Right lung (tissue), 5 donors: Measurements from ENCODE around the gene PODXL2. TPM values are rescaled to one million over a fixed set of nuclear protein-coding genes. Genes with fewer than 3 reads are reported as not detected.
"Not testable (repeated sequence)": the region's sequence is repeated elsewhere in the genome, so short reads cannot be mapped to it uniquely, and the experiment has no call there.

Experiments used
- DNase-seq, 2 donors: peaks; one replicate each; pipeline ENCODE4 v3.0.0-alpha.2; 2013
- polyA plus RNA-seq, 5 donors: library from polyadenylated mRNA; unstranded; fragments of 120-200 nt; gene quantifications; one replicate each; pipeline versions ENCODE4 v1.2.1 to v1.2.3, GENCODE V29; 2013; ENCODE audit warnings: inconsistent platforms in 1 of 5, low replicate concordance in 1 of 5; ENCODE audit not compliant: insufficient read length in 5 of 5, insufficient read depth in 1 of 5

The PODXL2 gene
- polyA plus RNA-seq, 5 donors = 11.6 to 21.1 (median 14.1) TPM

DNA sequence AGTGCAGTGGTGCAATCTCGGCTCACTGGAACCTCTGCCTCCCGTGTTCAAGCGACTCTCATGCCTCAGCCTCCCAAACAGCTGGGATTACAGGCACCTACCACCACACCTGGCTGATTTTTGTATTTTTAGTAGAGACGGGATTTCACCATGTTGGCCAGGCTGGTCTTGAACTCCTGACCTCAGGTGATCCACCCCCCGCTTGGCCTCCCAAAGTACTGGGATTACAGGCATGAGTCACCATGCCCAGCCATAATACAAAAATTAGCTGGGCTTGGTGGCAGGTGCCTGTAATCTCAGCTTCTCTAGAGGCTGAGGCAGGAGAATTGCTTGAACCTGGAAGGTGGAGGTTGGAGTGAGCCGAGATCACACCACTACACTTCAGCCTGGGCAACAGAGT is 26.0 kb downstream of the PODXL2 start:
- DNase-seq = not testable (repeated sequence)

DNA sequence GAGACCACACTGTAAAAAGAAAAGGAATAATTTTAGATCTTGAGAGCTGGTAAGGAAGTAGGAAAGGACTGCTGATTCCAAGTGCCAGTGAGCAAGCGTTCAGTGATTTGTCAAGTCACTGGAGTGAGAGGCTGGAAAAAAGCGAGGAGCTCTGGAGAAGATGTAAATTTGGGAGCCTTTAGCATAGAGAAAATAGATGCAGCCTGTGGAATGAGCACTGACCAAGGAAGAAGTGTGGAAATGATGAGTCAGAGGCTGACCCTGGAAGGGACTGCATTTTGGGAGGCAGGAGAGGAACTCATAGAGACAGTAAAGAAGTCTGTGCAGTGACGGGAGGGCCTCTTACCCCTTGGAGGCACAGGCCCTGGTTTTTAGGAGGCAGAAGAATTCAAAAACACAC is 26.7 kb downstream of the PODXL2 start:
- no peak for DNase-seq

DNA sequence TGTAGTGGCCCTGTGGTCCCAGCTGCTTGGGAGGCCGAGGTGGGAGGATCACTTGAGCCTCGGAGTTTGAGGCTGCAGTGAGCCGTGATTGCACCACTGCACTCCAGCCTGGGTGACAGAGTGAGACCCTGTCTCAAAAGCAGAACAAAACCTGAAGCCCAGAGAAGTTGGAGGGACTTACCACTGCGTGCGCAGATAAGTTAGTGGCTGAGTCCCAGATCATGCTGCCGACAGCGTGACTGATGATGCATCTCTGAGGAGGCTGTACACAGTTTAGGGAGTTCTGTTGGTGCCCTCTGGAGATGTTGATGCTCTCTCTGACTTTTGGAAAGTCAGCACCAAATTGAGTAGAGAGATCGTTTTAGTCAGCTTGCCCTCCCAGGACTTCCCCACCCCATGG is 27.9 kb downstream of the PODXL2 start:
- DNase-seq = no peak

DNA sequence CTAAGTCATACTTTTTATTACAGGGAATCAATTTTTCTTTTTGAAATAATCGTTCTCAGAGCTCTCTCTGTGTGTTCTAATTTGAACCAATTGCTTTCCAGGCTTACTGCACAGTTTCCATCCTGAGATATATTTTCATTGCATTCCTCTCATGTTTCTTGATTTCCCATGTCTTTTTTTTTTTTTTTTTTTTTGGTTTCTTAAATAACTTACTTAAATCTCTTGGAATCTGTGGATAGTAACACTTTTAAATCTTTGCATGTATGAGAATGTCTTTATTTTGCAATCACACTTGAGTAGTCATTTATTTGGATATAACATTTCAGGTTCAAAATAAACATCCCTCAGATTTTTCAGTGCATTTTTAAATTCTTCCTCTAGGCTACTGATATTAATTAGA is 29.2 kb downstream of the PODXL2 start:
- no peak for DNase-seq

DNA sequence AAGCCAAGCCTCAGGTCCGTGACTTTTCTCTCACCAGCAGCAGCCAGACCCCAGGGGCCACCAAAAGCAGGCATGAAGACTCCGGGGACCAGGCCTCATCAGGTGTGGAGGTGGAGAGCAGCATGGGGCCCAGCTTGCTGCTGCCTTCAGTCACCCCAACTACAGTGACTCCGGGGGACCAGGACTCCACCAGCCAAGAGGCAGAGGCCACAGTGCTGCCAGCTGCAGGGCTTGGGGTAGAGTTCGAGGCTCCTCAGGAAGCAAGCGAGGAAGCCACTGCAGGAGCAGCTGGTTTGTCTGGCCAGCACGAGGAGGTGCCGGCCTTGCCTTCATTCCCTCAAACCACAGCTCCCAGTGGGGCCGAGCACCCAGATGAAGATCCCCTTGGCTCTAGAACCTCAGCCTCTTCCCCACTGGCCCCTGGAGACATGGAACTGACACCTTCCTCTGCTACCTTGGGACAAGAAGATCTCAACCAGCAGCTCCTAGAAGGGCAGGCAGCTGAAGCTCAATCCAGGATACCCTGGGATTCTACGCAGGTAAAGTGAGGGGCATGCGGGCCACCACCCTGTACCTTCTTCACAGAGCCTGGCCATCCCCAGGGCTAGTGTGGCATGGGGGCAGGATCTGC is 31.8 kb downstream of the PODXL2 start:
- no peak for DNase-seq

DNA sequence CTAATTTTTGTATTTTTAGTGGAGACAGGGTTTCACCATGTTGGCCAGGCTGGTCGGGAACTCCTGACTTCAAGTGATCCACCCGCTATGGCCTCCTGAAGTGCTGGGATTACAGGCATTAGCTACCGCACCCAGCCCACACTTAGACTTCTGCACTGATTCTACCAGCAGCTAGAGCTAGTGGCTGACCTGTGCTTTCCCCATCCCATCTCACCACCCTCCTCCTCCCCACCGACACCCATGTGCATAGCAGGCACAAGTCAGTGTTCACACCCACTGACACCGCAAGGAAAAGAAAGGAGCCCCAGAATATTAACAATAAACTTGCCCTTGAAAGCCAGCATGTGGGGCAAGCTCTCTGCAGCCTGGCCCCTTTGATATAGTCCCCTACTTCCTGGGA is 32.6 kb downstream of the PODXL2 start:
- DNase-seq = no peak

DNA sequence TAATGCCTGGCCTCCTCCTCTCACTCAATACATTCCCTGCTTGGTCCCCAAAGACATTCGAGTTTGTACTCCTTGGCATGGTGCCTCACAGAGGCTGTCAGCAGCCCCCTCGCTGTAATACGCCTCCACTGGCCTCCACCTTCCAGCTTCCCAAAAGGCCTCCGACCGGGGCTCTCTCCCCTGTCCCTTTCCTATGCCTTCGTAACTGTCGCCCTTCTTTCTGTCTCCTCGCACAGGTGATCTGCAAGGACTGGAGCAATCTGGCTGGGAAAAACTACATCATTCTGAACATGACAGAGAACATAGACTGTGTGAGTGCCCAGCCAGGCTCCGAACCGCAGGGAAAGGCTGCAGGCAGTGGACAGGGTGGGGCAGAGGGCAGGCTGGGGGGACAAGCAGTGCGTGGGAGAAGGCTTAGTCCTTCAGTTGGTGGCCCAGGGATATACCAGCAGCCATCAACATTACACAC is 33.0 kb downstream of the PODXL2 start:
- no peak for DNase-seq

DNA sequence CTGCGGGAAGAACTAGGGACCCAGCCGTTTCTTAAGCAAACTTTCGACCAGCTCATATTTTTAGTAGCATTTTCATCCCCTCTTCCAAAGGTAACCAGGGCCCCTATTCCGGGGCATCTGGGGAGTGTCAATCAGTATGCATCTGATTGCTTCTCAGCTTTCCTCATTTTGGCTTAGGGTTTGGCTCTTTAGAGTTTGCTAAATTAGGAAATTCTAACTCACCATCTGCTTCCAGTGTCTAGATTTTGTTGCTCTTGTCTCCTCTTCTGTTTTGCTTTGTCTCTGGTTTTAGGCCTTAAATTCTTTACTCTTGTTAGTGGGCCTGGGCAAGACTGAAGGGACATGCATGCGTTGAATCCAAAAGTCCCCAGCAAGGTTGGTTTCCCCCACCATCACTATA is 34.2 kb downstream of the PODXL2 start:
- DNase-seq = no peak

DNA sequence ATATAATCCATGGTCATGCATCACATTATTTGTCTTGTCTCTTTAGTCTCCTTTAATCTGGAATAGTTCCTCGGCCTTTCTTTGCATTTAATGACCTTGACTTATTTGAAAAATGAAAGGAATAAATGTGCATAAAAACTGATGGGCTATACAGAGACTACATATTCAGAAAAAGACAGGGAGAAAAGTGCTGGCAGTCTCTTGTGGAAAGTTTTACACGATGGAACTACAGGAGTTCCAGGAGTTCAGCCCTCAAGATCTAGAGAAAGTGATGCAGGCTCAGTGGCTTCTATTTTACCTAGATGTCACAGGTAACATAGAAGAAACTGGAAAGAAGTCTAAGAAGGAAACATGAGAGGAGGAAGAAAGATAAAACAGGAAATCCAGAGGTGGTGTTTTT is 36.2 kb downstream of the PODXL2 start:
- no peak for DNase-seq

DNA sequence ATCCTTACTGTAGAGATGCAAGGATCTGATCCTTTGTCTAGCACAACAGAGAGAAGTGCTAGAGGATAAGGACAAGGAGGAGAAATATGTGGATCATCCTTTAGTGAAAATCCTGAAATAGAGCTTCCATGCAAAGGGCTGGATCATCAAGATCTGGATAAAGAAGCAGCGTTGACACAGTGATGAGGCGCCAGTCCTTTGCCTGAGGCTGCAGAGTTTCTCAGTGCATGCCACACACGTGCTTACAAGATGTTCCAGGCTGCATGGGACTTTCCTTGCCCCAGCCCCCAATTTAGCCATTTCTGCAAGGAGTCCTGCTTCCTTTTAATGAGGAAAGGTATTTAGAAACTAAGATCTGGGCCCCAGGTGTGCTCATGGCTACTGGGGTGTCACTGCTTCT is 36.6 kb downstream of the PODXL2 start:
- DNase-seq = no peak

DNA sequence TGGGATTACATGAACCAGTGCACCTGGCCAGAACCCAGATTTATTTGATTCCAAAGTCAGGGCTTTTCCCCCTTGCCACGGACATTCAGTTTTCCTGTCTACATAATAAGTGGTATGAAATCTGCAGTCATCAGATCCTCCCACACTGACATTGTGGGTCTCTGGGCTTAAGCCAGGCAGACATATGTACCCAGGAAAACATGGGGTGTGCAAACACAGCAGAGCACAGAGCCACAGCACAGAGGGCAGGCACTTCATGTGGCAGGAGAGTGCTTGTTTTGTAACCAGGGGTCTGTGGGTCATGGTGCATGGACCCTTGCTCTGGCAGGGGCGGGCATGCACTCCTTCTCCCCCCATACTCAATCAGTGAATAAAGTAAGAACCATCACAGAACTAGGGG is 37.7 kb downstream of the PODXL2 start:
- no peak for DNase-seq

DNA sequence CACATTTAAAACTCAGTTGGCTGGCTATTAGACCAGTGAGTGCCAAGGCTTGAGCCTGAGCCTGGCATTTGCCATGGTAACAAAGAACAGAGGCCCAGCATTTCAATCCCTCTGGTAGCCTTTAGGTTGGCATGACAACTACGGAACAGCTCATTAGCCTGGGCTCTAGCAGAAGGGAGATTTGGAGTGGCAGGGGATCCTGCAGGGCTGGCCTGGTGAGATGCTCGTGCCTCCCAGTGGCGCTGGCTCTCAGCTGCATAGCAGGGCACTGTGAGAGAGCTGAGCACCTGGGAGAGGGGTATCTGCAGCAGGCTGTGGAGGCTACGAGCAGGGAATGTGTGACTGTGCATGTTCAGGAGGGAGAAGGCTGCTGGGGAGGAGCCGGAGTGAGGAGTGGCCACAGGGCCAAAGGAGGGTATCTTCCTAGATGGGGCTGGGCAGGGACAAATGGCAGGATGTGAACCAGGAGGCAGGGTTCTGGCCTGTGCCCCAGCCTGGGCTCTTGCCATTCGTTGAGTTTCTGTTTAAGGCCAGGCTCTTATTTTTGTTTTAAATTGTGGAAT is 38.2 kb downstream of the PODXL2 start:
- DNase-seq = no peak

DNA sequence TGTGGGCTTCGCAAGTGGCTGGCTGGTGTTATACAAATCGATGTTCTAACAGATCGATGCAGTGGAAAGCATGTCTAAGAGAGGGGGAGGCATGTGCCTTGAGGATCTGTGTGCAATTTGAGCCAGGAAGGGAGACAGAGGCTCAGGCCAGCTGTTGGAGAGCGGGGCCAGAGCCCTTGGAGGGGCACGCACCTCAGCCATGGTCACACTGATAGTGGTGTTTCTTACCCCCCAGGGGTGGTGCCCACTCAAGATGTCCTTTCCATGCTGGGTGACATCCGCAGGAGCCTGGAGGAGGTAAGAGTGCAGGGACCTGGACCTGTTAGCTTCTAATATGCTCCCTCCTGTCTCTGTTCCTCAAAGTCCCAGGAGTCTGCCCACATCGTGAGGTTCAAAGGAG is 39.9 kb downstream of the PODXL2 start:
- no peak for DNase-seq

DNA sequence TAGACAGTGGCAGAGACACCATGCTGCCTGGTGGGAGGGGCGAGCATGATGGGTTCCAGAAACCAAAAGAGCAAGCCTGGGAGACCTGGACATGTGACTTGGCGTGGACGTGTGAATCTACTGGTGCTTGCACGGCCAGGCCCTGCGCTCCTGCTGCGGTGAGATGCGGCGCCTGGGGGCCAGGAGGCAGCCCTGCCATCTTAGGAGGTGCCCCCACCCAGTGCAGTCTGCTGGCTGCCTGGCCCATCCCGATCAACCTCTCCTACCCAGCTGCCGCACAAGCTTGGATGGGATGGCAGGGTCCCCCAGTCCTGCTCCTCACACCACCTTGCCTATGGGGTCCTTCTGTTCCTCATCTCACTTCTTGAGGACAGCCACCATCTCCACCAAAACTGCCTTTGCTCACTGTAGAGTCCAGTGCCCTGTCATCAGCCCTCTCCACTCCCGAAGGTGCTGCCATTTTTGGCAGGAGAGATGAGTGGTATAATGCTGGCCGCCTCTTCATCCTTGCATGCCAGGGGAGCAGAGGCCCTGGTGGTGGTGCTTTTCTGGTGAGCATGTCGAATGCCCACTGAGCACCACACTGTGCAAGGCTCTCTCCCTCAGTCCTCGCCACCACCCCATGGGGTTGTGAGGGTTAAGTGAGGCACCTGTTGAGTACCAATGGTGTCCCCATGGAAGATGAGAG is 40.7 kb downstream of the PODXL2 start:
- DNase-seq = no peak

DNA sequence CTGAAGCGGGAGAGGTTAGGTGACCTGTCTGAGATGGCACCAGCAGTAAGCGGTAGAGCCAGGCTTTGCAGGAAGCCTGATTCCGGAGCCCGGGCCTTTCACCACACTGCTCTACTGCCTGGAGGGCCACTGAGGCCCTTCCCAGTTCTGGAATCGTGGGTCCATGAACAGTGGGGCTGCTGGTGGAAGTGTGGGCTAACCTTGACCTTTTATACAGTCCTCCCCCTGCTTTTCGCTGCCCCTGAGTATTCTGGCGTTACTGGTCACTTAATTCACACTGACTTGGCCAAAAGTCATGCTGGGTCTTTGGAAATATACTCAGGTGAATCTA is 41.2 kb downstream of the PODXL2 start:
- no peak for DNase-seq

DNA sequence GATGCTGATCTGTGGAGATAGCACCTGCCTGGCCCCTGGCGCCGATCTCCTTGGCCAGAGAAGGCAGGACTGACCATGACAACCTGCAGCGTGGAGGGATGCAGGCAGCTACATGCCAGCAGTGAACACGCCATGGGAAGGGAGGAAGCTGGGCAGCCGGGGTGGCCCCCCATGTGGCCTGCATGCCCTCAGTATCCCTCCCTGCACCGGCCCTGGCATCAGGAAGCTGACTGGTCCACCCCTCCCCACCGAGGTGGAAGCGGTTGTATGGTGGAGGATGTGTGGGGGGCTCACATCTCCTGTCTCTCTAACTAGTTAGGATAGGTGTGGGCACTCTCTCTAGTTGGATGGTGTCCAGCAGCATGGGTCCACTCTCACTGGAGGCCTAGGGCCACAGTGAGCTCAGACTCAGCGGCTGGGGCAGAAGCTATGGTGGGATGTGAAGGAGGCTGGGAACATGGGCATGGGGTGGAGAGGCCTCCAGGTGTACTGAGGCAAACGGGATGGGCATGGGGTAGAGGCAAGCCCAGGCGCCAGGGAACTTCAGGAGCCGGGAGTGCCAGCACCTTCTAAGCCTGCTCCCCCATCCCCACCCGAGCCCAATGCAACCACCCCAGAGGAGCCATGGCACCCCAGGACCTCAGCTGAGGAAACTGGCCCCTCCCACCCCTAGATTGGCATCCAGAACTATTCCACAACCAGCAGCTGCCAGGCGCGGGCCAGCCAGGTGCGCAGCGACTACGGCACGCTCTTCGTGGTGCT is 42.0 kb downstream of the PODXL2 start:
- no peak for DNase-seq

DNA sequence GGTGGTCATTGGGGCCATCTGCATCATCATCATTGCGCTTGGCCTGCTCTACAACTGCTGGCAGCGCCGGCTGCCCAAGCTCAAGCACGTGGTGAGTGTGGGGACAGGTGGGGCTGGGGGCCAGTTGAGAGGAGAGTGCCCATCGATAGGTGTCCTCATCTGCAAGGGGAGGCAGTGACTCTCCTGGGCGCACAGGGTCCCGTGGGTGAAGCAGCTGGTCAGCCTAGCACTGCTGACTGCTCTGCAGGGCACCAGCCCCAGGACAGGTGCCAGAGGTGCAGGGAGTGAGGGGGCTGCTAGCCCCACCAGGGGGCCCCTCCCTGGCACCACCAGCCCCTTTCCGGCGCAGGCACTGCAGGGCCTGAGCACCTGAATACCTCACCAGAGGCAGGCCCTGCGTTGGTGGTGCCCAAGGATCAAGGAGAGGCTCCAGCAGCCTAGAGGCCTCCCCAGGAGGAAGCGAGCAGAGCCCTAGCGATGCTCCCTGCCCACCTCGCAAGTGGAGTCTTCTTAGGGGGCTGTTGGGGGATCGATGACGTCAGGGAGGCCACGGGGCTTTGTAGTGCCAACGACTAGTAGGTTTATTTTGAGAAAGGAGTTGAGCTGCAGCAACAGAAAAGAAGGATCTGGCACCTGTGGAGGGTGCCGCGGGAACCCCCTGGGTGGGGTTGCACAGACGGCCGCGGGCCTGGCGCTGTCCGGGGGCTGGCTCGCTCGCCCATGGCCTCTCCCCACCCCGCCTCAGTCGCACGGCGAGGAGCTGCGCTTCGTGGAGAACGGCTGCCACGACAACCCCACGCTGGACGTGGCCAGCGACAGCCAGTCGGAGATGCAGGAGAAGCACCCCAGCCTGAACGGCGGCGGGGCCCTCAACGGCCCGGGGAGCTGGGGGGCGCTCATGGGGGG is 42.8 kb downstream of the PODXL2 start:
- peak in 1 of 2 donors; percentile 21 for DNase-seq

DNA sequence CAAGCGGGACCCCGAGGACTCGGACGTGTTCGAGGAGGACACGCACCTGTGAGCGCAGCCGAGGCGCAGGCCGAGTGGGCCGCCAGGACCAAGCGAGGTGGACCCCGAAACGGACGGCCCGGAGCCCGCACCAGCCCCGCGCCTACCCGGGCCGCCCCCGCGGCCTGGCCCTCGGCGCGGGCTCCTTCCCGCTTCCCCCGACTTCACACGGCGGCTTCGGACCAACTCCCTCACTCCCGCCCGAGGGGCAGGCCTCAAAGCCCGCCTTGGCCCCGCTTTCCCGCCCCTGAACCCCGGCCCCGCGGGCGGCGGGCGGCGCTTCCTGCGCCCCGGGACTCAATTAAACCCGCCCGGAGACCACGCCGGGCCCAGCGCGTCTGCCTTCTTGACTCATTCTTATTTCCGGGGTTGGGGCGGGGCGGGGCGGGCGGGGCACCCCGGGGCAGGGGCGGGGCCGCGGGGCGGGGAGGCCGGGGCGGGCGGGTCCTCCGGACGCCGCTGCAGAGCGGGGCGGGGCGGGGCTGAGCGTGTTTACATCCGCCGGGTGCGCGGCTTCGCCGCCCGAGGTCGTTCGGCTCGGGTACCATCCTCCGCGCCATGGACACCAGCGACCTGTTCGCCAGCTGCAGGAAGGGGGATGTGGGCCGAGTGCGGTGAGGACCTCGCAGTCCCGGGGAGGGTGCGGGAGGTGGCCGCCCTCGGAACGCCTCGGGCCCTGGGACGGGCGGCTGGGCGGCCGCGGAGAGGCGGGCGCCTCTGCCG is 43.6 kb downstream of the PODXL2 start, which contains the start of gene ABTB1:
Gene ABTB1 (plus strand): TSS at position 524 of the 762 bp plus-strand sequence. CDS start 74 bp downstream, at position 598.
- peak; percentile 70 to 78 for DNase-seq

DNA sequence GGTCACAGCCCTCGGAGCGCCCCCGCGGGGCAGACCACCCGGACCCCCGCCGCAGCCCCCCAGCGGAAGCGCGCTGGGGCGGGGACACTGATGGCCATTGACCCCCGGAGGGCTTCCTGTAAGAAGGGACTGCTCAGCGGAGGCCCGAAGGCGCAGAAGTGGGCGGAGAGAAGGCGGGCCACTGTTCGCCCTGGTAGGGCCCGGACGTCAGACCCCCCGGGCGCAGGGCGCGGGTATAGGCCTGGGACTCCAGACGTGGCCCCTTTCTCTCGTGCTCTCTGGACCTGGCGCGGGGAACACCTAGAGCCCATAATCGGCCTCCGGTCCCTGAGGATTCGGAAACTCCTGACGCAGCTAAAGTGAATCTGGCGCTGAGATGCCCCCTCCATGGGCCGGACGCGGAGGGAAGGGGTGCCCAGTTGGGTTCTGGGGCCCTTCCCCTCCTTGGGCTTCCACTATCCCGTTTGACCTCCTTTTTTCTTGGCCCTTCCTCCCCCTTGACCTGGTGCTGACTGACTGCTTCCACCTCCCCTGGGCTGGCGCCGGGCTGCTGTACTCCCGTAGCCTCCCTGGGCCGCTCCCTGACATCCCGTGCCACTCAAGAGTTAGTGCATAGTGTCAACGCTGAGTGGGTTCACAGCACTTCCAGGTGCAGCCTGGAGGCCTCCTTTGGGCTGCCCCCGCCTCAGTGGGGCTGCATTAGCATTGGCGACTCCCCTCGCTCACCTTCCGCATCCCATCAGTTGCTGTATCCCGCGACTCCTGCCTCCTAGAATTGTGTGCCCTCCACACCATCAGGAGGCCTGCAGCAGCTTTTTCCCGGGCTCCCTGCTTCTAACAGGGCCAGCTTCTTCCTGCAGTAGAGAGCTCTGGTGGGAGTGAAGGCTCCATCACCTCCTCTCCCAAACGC is 44.5 kb downstream of the PODXL2 start:
- DNase-seq = peak in 1 of 2 donors; percentile 25
